SK-N-SH (cell line): ENCODE results near the gene SHANK1. TPM values are rescaled to one million over a fixed set of nuclear protein-coding genes. Genes with fewer than 3 reads are reported as not detected.

Experiments used
- CTCF ChIA-PET: fragments of 300-600, 350-600 bp; formaldehyde crosslinking; extraction: SDS; loops from one replicate; lab custom pipeline; 2021; lab: Yijun Ruan, JAX
- POLR2A ChIA-PET: fragments of 350-600 bp; sonication (Branson Sonifier 250); formaldehyde crosslinking; extraction: SDS; loops from one replicate; lab custom pipeline; 2020; ENCODE audit warnings: antibody characterized with exemption, inconsistent platforms; lab: Yijun Ruan, JAX
- DNase-seq: peaks from one replicate; pipeline ENCODE4 v3.0.0; 2012
- H2AFZ ChIP-seq: fragments of 200-600 bp; sonication (generic); 2 replicates; pipeline ENCODE4 v1.8.1; 2016; ENCODE audit warnings: antibody characterized with exemption, mild to moderate bottlenecking, low read depth
- H3F3A ChIP-seq: fragments of 200-600 bp; sonication (generic); replicated peaks from 2 replicates; pipeline ENCODE3; 2016; ENCODE audit warnings: antibody characterized with exemption, mild to moderate bottlenecking; ENCODE audit not compliant: insufficient read depth
- H3K27ac ChIP-seq, 2 experiments: fragments of 200-500 bp in 1 of 2; fragments of 200-600 bp in 1 of 2; sonication (Bioruptor generic) in 1 of 2; sonication (generic), shearing (Covaris generic) in 1 of 2; 2 replicates each; pipeline versions ENCODE4 v1.5.1 to v1.6.1; 2014 to 2016; ENCODE audit warnings: low read depth in 2 of 2, inconsistent platforms in 1 of 2, low read length in 1 of 2, mild to moderate bottlenecking in 1 of 2, mixed read lengths in 1 of 2
- H3K27me3 ChIP-seq: fragments of 200-600 bp; sonication (generic), shearing (Covaris generic); 2 replicates; pipeline ENCODE4 v1.6.1; 2016; ENCODE audit warnings: mixed run types; ENCODE audit not compliant: insufficient read depth
- H3K36me3 ChIP-seq, 2 experiments: fragments of 200-500 bp in 1 of 2; fragments of 200-600 bp in 1 of 2; sonication (Bioruptor generic) in 1 of 2; sonication (generic) in 1 of 2; replicated peaks in 1 of 2; 2 replicates each; pipeline versions ENCODE3 to v1.5.1; 2014 to 2016; ENCODE audit warnings: low read length in 1 of 2, mild to moderate bottlenecking in 1 of 2; ENCODE audit not compliant: insufficient read depth in 2 of 2, control insufficient read depth in 1 of 2
- H3K4me1 ChIP-seq, 2 experiments: fragments of 200-500 bp in 1 of 2; fragments of 200-600 bp in 1 of 2; sonication (Bioruptor generic) in 1 of 2; sonication (generic), shearing (Covaris generic) in 1 of 2; 2 replicates each; pipeline versions ENCODE4 v1.5.1 to v1.6.1; 2014 to 2016; ENCODE audit warnings: low read depth in 1 of 2, low read length in 1 of 2, mixed run types in 1 of 2; ENCODE audit not compliant: insufficient read depth in 2 of 2, control insufficient read depth in 1 of 2
- H3K4me2 ChIP-seq: fragments of 200-600 bp; sonication (generic), shearing (Covaris generic); 2 replicates; pipeline ENCODE4 v1.6.1; 2017; ENCODE audit warnings: mixed run types
- H3K4me3 ChIP-seq, 2 experiments: fragments of 200-500 bp in 1 of 2; fragments of 200-600 bp in 1 of 2; sonication (Bioruptor generic) in 1 of 2; sonication (generic), shearing (Covaris generic) in 1 of 2; 2 replicates each; pipeline versions ENCODE4 v1.5.1 to v1.8.1; 2014 to 2016; ENCODE audit warnings: low read depth in 2 of 2, inconsistent platforms in 1 of 2, low read length in 1 of 2, mild to moderate bottlenecking in 1 of 2, mixed read lengths in 1 of 2, moderate library complexity in 1 of 2
- H3K79me2 ChIP-seq: fragments of 200-600 bp; sonication (generic); 2 replicates; pipeline ENCODE4 v1.8.1; 2017; ENCODE audit warnings: mild to moderate bottlenecking; ENCODE audit not compliant: insufficient read depth
- H3K9ac ChIP-seq: fragments of 200-600 bp; sonication (generic); 2 replicates; pipeline ENCODE4 v1.6.1; 2017; ENCODE audit warnings: mixed run types
- H3K9me2 ChIP-seq: fragments of 200-600 bp; sonication (generic); 2 replicates; pipeline ENCODE4 v1.6.1; 2017; ENCODE audit warnings: mixed run types
- H3K9me3 ChIP-seq: fragments of 200-600 bp; sonication (generic); 2 replicates; pipeline ENCODE4 v1.6.1; 2017; ENCODE audit warnings: mixed run types, mild to moderate bottlenecking, moderate library complexity
- H4K20me1 ChIP-seq: fragments of 200-600 bp; sonication (generic); 2 replicates; pipeline ENCODE4 v1.6.1; 2017; ENCODE audit warnings: mild to moderate bottlenecking, mixed run types; ENCODE audit not compliant: insufficient read depth
- CHD2 ChIP-seq: fragments of 150-350 bp; IDR thresholded peaks from 2 replicates; pipeline ENCODE4 v1.6.1; 2018; ENCODE audit warnings: low read length; ENCODE audit not compliant: partially characterized antibody
- FOSL2 ChIP-seq: IDR thresholded peaks from 2 replicates; pipeline ENCODE4 v1.4.0; 2012; ENCODE audit warnings: low read depth, mild to moderate bottlenecking, moderate library complexity, borderline replicate concordance
- FOXJ3 ChIP-seq: sonication (generic); formaldehyde crosslinking; IDR thresholded peaks from 2 replicates; pipeline ENCODE4 v1.5.1; 2020; ENCODE audit warnings: mild to moderate bottlenecking, missing genetic modification reagents
- GATA2 ChIP-seq: sonication (generic); formaldehyde crosslinking; IDR thresholded peaks from 2 replicates; pipeline ENCODE4 v1.5.0; 2020; ENCODE audit warnings: mild to moderate bottlenecking, missing genetic modification reagents
- IRF3 ChIP-seq: fragments of 150-350 bp; IDR thresholded peaks from 2 replicates; pipeline ENCODE4 v1.6.1; 2016; ENCODE audit warnings: mild to moderate bottlenecking, low read depth, low read length
- JUND ChIP-seq: IDR thresholded peaks from 2 replicates; pipeline ENCODE4 v1.4.0; 2012
- MAX ChIP-seq: IDR thresholded peaks from 2 replicates; pipeline ENCODE4 v1.4.0; 2012; ENCODE audit warnings: low read depth
- MXI1 ChIP-seq: IDR thresholded peaks from 2 replicates; pipeline ENCODE4 v1.6.1; 2012; ENCODE audit warnings: mild to moderate bottlenecking, low read depth, low read length, improper control_type of control experiment
- NFIC ChIP-seq: IDR thresholded peaks from 2 replicates; pipeline ENCODE4 v1.4.0; 2012; ENCODE audit warnings: borderline replicate concordance
- POLR2AphosphoS5 ChIP-seq: IDR thresholded peaks from 2 replicates; pipeline ENCODE4 v1.6.1; 2012; ENCODE audit warnings: low read depth, low read length
- RFX5 ChIP-seq: IDR thresholded peaks from 2 replicates; pipeline ENCODE4 v1.6.1; 2012; ENCODE audit warnings: mild to moderate bottlenecking, improper control_type of control experiment, low read length
- TCF12 ChIP-seq: IDR thresholded peaks from 2 replicates; pipeline ENCODE4 v1.4.0; 2012
- WGBS: methylation state at CpG from one replicate; pipeline ENCODE4 v1.1.6; 2017; ENCODE audit warnings: low lambda C conversion rate; 5-methylcytosine and 5-hydroxymethylcytosine counted together
- polyA plus RNA-seq, 3 experiments: library from polyadenylated mRNA; depleted of rRNA; stranded (reverse); fragments of >200 nt; gene quantifications; 2 replicates each; pipeline ENCODE4 v1.2.3, GENCODE V29; 2012
- TF ChIP-seq, protein P1 (sequence below): IDR thresholded peaks from 2 replicates; pipeline ENCODE4 v1.4.0; 2012; ENCODE audit warnings: low read depth, borderline replicate concordance
- TF ChIP-seq, protein P2 (sequence below): IDR thresholded peaks from 2 replicates; pipeline ENCODE4; 2012

The SHANK1 gene
- polyA plus RNA-seq, 1 of the 3 experiments (the other 2 are of a cell fraction) = 0.28 TPM

DNA sequence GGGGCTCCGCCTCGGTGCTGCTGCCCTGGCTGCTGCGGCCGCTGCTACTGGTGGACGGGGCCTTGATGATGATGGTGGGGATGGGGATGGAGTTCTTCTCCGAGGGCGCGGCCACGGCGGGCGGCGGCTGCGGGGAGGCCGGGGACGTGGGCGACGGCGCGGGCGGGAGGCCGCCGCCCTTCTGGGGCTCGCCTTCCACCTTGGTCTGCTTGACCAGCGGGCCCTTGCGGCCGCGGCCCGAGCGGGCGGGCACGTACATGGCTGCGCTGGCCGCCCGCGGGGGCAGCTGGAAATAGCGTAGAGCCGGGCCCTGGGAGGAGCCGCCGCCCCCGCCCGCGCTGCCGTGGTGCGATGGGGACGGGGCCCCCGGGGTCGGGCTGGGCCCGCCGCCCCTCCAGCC lies 51.2 kb downstream of the SHANK1 start (continued):
- TF ChIP-seq FOXJ3 (no peak), MXI1 (no peak), GATA2 (CRISPR knock-in tag) (no peak), JUND (no peak), TCF12 (no peak), POLR2AphosphoS5 (no peak)

DNA sequence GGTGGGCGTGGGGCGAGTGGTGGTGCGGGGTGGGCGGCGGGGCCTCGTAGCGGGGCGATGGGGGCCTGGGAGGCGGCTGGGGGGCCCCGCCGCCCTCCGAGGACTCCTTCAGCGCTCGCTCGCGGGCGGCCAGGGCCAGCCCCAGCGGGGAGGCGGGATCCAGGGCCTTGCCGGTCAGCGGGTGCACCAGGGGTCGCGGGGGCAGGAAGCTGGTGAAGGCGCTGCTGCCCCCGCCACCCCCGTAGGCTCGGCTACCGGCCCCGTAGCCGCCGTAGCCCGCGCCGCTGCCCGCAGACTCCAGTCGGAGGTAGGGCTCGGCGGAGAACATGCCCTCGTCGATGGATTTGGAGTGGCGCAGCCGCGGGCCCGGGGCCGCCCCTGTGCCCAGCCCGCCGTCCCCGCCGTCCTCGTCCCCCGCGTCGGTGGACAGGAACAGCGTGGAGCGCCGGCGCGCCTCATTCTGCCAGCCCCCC lies 51.8 kb downstream of the SHANK1 start:
- 81% methylated on average over 26 of the region's 58 CpGs for WGBS
- DNase-seq = no peak
- Histone ChIP-seq H3F3A (no peaks in the 10 kb centered on the region), H3K4me1 (no peaks in the 10 kb centered on the region), H3K9me2 (no peaks in the 10 kb centered on the region), H3K27me3 (no peaks in the 10 kb centered on the region), H3K36me3 (no peaks in the 10 kb centered on the region)
- TF ChIP-seq, protein P1, sequence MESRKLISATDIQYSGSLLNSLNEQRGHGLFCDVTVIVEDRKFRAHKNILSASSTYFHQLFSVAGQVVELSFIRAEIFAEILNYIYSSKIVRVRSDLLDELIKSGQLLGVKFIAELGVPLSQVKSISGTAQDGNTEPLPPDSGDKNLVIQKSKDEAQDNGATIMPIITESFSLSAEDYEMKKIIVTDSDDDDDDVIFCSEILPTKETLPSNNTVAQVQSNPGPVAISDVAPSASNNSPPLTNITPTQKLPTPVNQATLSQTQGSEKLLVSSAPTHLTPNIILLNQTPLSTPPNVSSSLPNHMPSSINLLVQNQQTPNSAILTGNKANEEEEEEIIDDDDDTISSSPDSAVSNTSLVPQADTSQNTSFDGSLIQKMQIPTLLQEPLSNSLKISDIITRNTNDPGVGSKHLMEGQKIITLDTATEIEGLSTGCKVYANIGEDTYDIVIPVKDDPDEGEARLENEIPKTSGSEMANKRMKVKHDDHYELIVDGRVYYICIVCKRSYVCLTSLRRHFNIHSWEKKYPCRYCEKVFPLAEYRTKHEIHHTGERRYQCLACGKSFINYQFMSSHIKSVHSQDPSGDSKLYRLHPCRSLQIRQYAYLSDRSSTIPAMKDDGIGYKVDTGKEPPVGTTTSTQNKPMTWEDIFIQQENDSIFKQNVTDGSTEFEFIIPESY = no peak
- TF ChIP-seq FOSL2 (no peak), RFX5 (no peak), CHD2 (no peak), JUND (no peak), MAX (no peak), MXI1 (no peak), NFIC (no peak), IRF3 (no peak), TCF12 (no peak)
- TF ChIP-seq, protein P2, sequence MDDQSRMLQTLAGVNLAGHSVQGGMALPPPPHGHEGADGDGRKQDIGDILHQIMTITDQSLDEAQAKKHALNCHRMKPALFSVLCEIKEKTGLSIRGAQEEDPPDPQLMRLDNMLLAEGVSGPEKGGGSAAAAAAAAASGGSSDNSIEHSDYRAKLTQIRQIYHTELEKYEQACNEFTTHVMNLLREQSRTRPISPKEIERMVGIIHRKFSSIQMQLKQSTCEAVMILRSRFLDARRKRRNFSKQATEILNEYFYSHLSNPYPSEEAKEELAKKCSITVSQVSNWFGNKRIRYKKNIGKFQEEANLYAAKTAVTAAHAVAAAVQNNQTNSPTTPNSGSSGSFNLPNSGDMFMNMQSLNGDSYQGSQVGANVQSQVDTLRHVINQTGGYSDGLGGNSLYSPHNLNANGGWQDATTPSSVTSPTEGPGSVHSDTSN = no peak
- TF ChIP-seq, all 33 proteins: peak for 0
- Histone ChIP-seq H3K79me2 (no peaks in the 10 kb centered on the region), H3K27ac (no peak overlapping the region), H3K9ac (no peak overlapping the region), H3K9me3 (no peaks in the 10 kb centered on the region), H2AFZ (no peak overlapping the region), H3K4me2 (no peak overlapping the region), H4K20me1 (no peaks in the 10 kb centered on the region), H3K4me3 (no peak overlapping the region)
- CTCF ChIA-PET = interaction anchor here (1.0 kb wide), 1 partner anchor 116 kb away, joined by 3 read pairs; no protein-coding TSS in a partner anchor
- POLR2A ChIA-PET = no interaction called here
